H1 (cell line): ENCODE measurements around the gene F8. TPM values are rescaled to one million over a fixed set of nuclear protein-coding genes. Genes with fewer than 3 reads are reported as not detected.

Source experiments
- ATF2 ChIP-seq: IDR thresholded peaks from 2 replicates; pipeline ENCODE4 v1.6.1; 2012; ENCODE audit warnings: low read length, inconsistent platforms
- BRCA1 ChIP-seq: IDR thresholded peaks from 2 replicates; pipeline ENCODE4 v1.6.1; 2012; ENCODE audit warnings: low read depth, low read length, improper control_type of control experiment
- CEBPB ChIP-seq: IDR thresholded peaks from 2 replicates; pipeline ENCODE4 v1.6.1; 2012; ENCODE audit warnings: low read depth, low read length
- CHD1 ChIP-seq: IDR thresholded peaks from 2 replicates; pipeline ENCODE4 v1.6.1; 2012; ENCODE audit warnings: low read depth, low read length, improper control_type of control experiment
- CHD2 ChIP-seq: IDR thresholded peaks from 2 replicates; pipeline ENCODE4 v1.6.1; 2012; ENCODE audit warnings: low read length, improper control_type of control experiment
- CREB1 ChIP-seq: IDR thresholded peaks from 2 replicates; pipeline ENCODE4 v1.6.1; 2012; ENCODE audit warnings: inconsistent platforms
- CTCF ChIP-seq, 3 experiments: IDR thresholded peaks; 1 replicate in 2 of 3; 2 replicates in 1 of 3; pipeline versions ENCODE4 v1.5.1 to v1.6.1; 2011; ENCODE audit warnings: low read length in 3 of 3, mild to moderate bottlenecking in 3 of 3, inconsistent platforms in 2 of 3, low read depth in 1 of 3, moderate library complexity in 1 of 3; ENCODE audit not compliant: insufficient read depth in 1 of 3; ENCODE audit errors: control extremely low read depth in 1 of 3
- EGR1 ChIP-seq: IDR thresholded peaks from 2 replicates; pipeline ENCODE4 v1.6.1; 2011; ENCODE audit warnings: low read depth, low read length, borderline replicate concordance
- EZH2 ChIP-seq: fragments of 200-600 bp; sonication (generic); IDR thresholded peaks from 2 replicates; pipeline ENCODE4 v1.7.1; 2012; ENCODE audit warnings: low read depth, mild to moderate bottlenecking, moderate library complexity, low read length, inconsistent platforms; ENCODE audit not compliant: severe bottlenecking
- GABPA ChIP-seq: IDR thresholded peaks from 2 replicates; pipeline ENCODE4 v1.6.1; 2011; ENCODE audit warnings: mild to moderate bottlenecking, low read length, moderate library complexity, borderline replicate concordance; ENCODE audit not compliant: insufficient read depth
- JUN ChIP-seq: IDR thresholded peaks from 2 replicates; pipeline ENCODE4 v1.6.1; 2011; ENCODE audit warnings: low read depth, mild to moderate bottlenecking, improper control_type of control experiment, low read length
- JUND ChIP-seq: IDR thresholded peaks from 2 replicates; pipeline ENCODE4 v1.6.1; 2011; ENCODE audit warnings: mild to moderate bottlenecking, improper control_type of control experiment, low read length
- KDM4A ChIP-seq: IDR thresholded peaks from one replicate; pipeline ENCODE4 v1.7.1; 2012; ENCODE audit warnings: low read depth, mild to moderate bottlenecking, moderate library complexity, low read length, inconsistent platforms; ENCODE audit not compliant: severe bottlenecking
- NRF1 ChIP-seq: IDR thresholded peaks from 2 replicates; pipeline ENCODE4 v1.6.1; 2011; ENCODE audit warnings: mild to moderate bottlenecking, low read depth, low read length, improper control_type of control experiment
- PHF8 ChIP-seq: fragments of 200-600 bp; sonication (generic); conservative IDR thresholded peaks from 2 replicates; pipeline ENCODE4 v1.7.1; 2012; ENCODE audit warnings: low read depth, mild to moderate bottlenecking, inconsistent platforms, low read length, moderate library complexity
- POLR2AphosphoS5 ChIP-seq: IDR thresholded peaks from 2 replicates; pipeline ENCODE4 v1.6.1; 2011; ENCODE audit warnings: low read depth, low read length
- RNF2 ChIP-seq: fragments of 200-900, 300-1000 bp; sonication (generic); IDR thresholded peaks from 2 replicates; pipeline ENCODE4 v1.7.1; 2016; ENCODE audit warnings: borderline replicate concordance, low read depth, mild to moderate bottlenecking, antibody characterized with exemption, low read length; ENCODE audit not compliant: poor library complexity, severe bottlenecking; ENCODE audit errors: missing control alignments
- SIN3A ChIP-seq, 2 experiments: IDR thresholded peaks in 1 of 2; conservative IDR thresholded peaks in 1 of 2; 2 replicates each; pipeline ENCODE4 v1.6.1; 2011 to 2012; ENCODE audit warnings: low read length in 2 of 2, improper control_type of control experiment in 1 of 2, low read depth in 1 of 2, mild to moderate bottlenecking in 1 of 2
- SP4 ChIP-seq: IDR thresholded peaks from 2 replicates; pipeline ENCODE4 v1.6.1; 2012; ENCODE audit warnings: low read length, inconsistent platforms
- TAF1 ChIP-seq: IDR thresholded peaks from 2 replicates; pipeline ENCODE4 v1.6.1; 2011; ENCODE audit warnings: mild to moderate bottlenecking, low read depth, low read length
- polyA plus RNA-seq, 7 experiments: library from polyadenylated mRNA; depleted of rRNA in 3 of 7; stranded (reverse) in 5 of 7; unstranded in 2 of 7; fragments of >200 nt in 5 of 7; fragments of 200-250 nt in 2 of 7; gene quantifications; 1 replicate in 5 of 7; 2 replicates in 1 of 7; 4 replicates in 1 of 7; pipeline versions ENCODE4 v1.2.1 to v1.2.3, GENCODE V29; 2011 to 2013; ENCODE audit warnings: missing spikeins in 2 of 7, mixed read lengths in 2 of 7
- total RNA-seq: library from RNA; stranded (reverse); fragmentation: NEBNext Ultra II Directional; extraction: Animal tissue kit (Norgen Biotek cat#: 25700); gene quantifications from 2 replicates; pipeline ENCODE4 v1.2.1, GENCODE V29; 2021

Gene F8
- total and polyA plus RNA-seq, 2 of the 8 experiments (the other 6 are each of a cell fraction or from before 2014, with no cell fraction given) = 1.1 to 2.6 TPM

GRCh38 chrX:155070975-155071693 lies 48.6 kb upstream of the F8 start, which contains the start of the genes BRCC3, CMC4 and MTCP1 (continued):
- no peak for TF ChIP-seq CHD2
- TF ChIP-seq PHF8 = peak; percentile 68
- TF ChIP-seq EGR1 = peak; percentile 75; the same call in 1 of the 2 replicates
- TF ChIP-seq JUN = no peak
- TF ChIP-seq TAF1 = peak; percentile 86
- no peak for TF ChIP-seq GABPA
- no peak for TF ChIP-seq CTCF (IDR thresholded peaks at IDR 0.05; ENCODE audit: control extremely low read depth in 1 of 3, insufficient read depth in 1 of 3, low read depth in 1 of 3, low read length in 3 of 3)
- no peak for TF ChIP-seq CHD1
- no peak for TF ChIP-seq JUND
- peak; percentile 41; the same call in 1 of the 2 replicates for TF ChIP-seq CREB1
- TF ChIP-seq NRF1 = no peak
- no peak for TF ChIP-seq RNF2
- peak; percentile 47 for TF ChIP-seq KDM4A
- no peak for TF ChIP-seq EZH2
- peak; percentile 83 for TF ChIP-seq POLR2AphosphoS5
- TF ChIP-seq ATF2 = no peak
- TF ChIP-seq BRCA1 = no peak
- 0 out of 4 replicates have a peak, but pooled peaks of 1 of the 2 experiments have one; percentile 32 for TF ChIP-seq SIN3A (conservative IDR thresholded peaks at IDR 0.05 in 1 of 2, IDR thresholded peaks at IDR 0.05 in 1 of 2; ENCODE audit: low read depth in 1 of 2, low read length in 2 of 2)
- no peak for TF ChIP-seq SP4
- TF ChIP-seq CEBPB = no peak
